Measurements from ENCODE around the gene AATF.
A peak's percentile ranks its signal among the peaks of the same experiment; 100 is the strongest.
"Not testable (repeated sequence)": the region's sequence is repeated elsewhere in the genome, so short reads cannot be mapped to it uniquely, and the experiment has no call there.

AATF gene

GRCh38 chr17:37068266-37068665 lies 119.5 kb downstream of the AATF start:
- no peak for DNase-seq (ENCODE audit: extremely low read depth in 1 of 2, low read depth in 1 of 2)

GRCh38 chr17:37069087-37069486 lies 120.3 kb downstream of the AATF start:
- no peak for DNase-seq (ENCODE audit: extremely low read depth in 1 of 2, low read depth in 1 of 2)

- DNase-seq (ENCODE audit: extremely low read depth in 1 of 2, low read depth in 1 of 2) = not testable (repeated sequence)
Observed at GRCh38 chr17:37073464-37073863, 124.7 kb downstream of the AATF start.

- no peak for DNase-seq (ENCODE audit: extremely low read depth in 1 of 2, low read depth in 1 of 2)
Observed at GRCh38 chr17:37079065-37079708, 130.4 kb downstream of the AATF start.

DNA sequence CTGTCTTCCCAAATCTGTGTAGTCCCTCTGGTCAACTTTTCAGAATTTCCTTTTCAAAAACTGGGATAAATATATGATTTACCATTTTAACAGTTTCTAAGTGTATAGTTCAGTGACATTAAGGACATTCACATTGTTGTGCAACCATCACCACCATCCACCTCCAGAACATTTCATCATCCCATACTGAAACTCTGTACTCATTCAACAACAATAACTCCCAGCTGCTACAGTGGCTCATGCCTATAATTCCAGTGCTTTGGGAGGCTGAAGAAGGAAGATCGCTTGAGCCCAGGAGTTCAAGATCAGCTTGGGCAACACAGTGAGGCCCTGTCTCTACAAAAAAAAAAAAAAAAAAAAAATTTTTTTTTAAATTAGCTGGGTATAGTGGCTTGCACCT lies 131.0 kb downstream of the AATF start:
- no peak for DNase-seq (ENCODE audit: extremely low read depth in 1 of 2, low read depth in 1 of 2)

- no peak for DNase-seq (ENCODE audit: extremely low read depth in 1 of 2, low read depth in 1 of 2)
Observed at GRCh38 chr17:37081287-37081686, 132.5 kb downstream of the AATF start.

GRCh38 chr17:37082311-37082860 lies 133.6 kb downstream of the AATF start:
- no peak for DNase-seq (ENCODE audit: extremely low read depth in 1 of 2, low read depth in 1 of 2)

- DNase-seq (ENCODE audit: extremely low read depth in 1 of 2, low read depth in 1 of 2) = no peak
Observed at GRCh38 chr17:37082985-37083384, 134.2 kb downstream of the AATF start.

GRCh38 chr17:37083456-37083855 lies 134.7 kb downstream of the AATF start:
- no peak for DNase-seq (ENCODE audit: extremely low read depth in 1 of 2, low read depth in 1 of 2)

DNA sequence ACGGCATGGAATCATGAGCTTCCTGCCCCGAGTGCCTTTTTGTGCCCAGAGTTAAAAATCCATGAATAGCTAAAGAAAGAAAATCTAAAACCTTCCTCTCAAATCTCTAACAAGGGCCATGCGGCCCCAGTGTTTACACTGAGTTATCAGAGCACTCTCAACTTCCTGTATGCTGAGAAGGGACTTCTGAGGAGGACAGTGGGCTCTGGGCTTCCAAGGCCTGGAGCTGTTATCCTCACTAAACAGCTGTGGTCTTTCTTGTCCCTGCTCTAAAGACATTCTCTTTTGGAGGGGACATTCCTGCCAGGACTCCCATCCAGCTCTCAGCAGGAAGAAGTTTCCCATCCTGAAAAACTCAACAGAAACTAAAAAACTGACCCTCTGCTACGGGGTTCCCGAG lies 135.6 kb downstream of the AATF start:
- no peak for DNase-seq (ENCODE audit: extremely low read depth in 1 of 2, low read depth in 1 of 2)

- no peak for DNase-seq (ENCODE audit: extremely low read depth in 1 of 2, low read depth in 1 of 2)
Observed at GRCh38 chr17:37086334-37086733, 137.6 kb downstream of the AATF start.

DNA sequence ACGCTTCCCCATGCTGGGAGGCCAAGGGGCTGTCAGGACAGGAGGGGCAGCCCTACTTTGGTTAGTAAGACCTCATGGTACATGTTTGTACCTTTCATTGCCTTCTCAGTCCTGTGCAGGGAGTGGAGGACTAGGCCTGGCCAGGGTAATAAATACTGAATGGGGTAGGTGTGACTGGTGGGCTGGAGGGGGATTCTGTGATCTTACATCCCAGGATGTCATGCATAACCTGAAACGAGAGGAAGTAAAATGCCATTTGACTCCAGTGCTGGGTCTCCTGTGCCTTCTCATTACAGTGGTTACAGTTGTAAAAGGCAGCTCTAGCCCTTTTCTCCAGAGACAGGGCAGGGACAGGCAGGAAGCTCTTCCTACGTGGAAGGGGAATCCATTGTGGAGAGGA lies 138.2 kb downstream of the AATF start:
- DNase-seq (ENCODE audit: extremely low read depth in 1 of 2, low read depth in 1 of 2) = no peak

DNA sequence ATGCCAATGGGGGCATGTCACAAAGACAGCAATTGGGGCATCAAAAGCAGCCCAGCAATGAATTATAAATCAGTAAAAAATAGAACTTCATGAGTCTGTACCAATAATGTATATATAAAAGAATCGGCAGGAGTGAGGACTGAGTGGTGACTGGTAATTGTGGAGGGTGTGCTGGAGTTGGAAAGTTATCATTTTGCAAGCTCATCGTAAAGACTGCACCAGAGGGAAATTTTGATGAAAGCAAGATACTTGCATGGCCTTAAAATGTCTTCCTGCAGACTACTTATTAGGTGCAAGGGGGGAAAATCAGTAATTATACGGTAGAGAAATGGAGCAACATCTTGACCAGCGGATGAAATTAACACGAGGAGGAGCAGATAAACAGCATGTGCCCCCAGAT lies 138.9 kb downstream of the AATF start:
- DNase-seq (ENCODE audit: extremely low read depth in 1 of 2, low read depth in 1 of 2) = no peak

DNA sequence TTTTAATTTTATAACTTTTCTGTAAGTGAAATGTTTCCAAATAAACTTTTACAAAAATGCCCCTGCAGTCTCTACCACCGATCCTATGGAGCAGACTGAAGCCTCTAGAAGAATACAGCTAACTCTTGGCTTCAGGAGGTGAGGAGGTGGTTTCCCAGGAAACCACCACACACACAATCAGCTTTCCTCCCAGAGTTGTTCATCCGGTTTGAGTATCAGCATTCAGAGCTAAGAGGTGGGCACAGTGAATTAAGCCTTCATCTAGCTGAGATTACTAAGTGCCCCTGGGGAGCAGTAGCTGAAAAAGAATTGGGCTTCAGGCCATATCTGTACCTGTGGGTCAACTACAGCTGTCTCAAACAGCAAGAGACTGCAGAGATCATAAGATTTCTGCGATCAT lies 139.7 kb downstream of the AATF start:
- DNase-seq (ENCODE audit: extremely low read depth in 1 of 2, low read depth in 1 of 2) = no peak

GRCh38 chr17:37088913-37089312 lies 140.2 kb downstream of the AATF start:
- no peak for DNase-seq (ENCODE audit: extremely low read depth in 1 of 2, low read depth in 1 of 2)

DNA sequence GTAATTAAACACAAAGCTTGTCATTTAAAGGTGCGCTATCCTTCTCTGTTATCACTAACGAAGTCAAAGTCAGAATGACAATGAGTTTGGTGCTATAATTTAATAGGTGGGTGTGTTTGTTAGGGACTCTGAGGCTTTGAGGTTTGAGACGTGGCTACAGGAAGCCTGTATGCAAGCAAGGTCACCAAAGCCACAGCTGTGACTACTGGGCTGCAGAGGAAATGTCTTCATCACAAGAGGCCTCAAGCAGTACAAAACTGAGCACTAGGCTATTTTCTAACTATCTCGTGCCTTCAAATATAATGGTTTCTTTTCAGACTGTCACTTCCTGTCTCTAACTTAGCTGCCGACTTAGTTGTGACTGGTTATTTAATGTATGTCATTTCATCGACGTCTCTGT lies 141.2 kb downstream of the AATF start:
- peak; percentile 9 to 28 for DNase-seq (ENCODE audit: extremely low read depth in 1 of 2, low read depth in 1 of 2)

GRCh38 chr17:37090941-37091340 lies 142.2 kb downstream of the AATF start:
- no peak for DNase-seq (ENCODE audit: extremely low read depth in 1 of 2, low read depth in 1 of 2)

- DNase-seq (ENCODE audit: extremely low read depth in 1 of 2, low read depth in 1 of 2) = no peak
Observed at GRCh38 chr17:37092071-37092470, 143.3 kb downstream of the AATF start.

GRCh38 chr17:37092701-37093100 lies 143.9 kb downstream of the AATF start:
- no peak for DNase-seq (ENCODE audit: extremely low read depth in 1 of 2, low read depth in 1 of 2)

GRCh38 chr17:37094391-37094790 lies 145.6 kb downstream of the AATF start:
- no peak for DNase-seq (ENCODE audit: extremely low read depth in 1 of 2, low read depth in 1 of 2)

GRCh38 chr17:37096071-37096470 lies 147.3 kb downstream of the AATF start:
- DNase-seq (ENCODE audit: extremely low read depth in 1 of 2, low read depth in 1 of 2) = no peak

DNA sequence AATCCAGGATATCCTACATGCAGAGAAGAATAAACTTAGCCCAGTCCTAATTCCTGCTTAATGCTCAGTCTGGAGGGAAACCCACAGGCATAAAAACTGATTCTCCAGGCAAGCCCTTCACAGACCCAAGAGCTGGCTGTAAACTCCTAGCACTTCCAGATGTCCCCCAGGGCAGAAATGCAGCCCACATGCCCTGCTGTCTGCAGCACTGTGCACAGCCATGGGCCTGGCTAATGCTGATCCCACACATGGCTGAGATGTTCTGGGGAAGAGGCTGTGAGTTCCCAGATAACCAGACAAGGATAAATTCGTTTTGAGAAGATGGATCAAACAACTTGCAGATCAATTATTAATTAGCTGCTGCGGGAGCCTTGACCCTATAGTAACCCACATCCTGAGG lies 148.4 kb downstream of the AATF start:
- DNase-seq (ENCODE audit: extremely low read depth in 1 of 2, low read depth in 1 of 2) = no peak

DNA sequence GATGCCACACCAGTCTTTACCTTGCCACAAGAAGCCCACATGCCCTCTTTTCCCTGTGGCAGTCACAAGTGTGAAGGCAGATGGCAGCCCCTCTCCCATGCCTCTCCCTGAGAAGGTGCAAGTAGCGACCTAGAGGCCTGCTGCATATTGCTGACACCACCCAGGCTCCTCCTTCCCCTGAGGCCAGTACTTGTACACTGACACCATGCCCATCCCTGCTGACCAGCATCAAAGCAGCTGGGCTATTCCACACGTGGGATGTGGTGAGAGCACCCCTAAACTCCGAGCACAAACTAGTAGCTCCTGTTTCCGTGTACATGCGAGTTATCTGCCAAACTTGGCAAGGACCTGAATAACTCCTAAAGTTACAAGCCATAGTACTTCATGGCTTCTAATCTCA lies 149.4 kb downstream of the AATF start:
- no peak for DNase-seq (ENCODE audit: extremely low read depth in 1 of 2, low read depth in 1 of 2)

Data from activated CD8-positive, alpha-beta memory T cell treated with anti-CD3 and anti-CD28 coated beads for 1 hour (primary cell).